Fibroblast of mammary gland (primary cell): ENCODE data around the gene UBE2E1.
"Not testable (repeated sequence)": the region's sequence is repeated elsewhere in the genome, so short reads cannot be mapped to it uniquely, and the experiment has no call there.

Experiments used
- DNase-seq: peaks from one replicate; pipeline ENCODE4 v3.0.0-alpha.2; 2010; ENCODE audit warnings: low read depth
- H3K4me3 ChIP-seq: 2 replicates; pipeline ENCODE4 v1.5.1; 2011; ENCODE audit warnings: low read depth, mild to moderate bottlenecking, low read length, moderate library complexity; ENCODE audit not compliant: control insufficient read depth
- TF ChIP-seq, protein P1 (sequence below): conservative IDR thresholded peaks from 2 replicates; pipeline ENCODE4 v1.5.1; 2011; ENCODE audit warnings: low read depth, low read length, inconsistent platforms; ENCODE audit not compliant: control insufficient read depth, insufficient read depth

The UBE2E1 gene

DNA sequence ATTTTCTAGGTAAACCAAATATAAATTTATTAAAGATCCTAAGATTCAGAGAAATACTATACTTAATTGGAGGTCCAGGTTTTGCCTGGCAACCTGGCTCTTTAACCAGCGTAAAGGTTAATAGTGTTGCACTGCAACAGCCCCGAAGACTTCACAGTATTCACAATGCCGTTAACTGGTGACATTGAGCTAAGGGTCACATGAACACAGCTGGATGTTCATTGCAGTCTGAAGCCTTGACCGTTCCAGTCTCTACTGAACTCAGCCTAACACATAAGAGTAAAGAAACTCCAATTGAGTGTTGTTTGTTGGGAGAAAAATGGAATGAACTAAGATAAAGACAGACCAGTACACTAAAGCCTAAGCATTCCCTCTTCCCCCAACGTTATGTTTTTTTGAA is 84.2 kb downstream of the UBE2E1 start:
- no peak overlapping the region for H3K4me3 ChIP-seq
- TF ChIP-seq, protein P1, sequence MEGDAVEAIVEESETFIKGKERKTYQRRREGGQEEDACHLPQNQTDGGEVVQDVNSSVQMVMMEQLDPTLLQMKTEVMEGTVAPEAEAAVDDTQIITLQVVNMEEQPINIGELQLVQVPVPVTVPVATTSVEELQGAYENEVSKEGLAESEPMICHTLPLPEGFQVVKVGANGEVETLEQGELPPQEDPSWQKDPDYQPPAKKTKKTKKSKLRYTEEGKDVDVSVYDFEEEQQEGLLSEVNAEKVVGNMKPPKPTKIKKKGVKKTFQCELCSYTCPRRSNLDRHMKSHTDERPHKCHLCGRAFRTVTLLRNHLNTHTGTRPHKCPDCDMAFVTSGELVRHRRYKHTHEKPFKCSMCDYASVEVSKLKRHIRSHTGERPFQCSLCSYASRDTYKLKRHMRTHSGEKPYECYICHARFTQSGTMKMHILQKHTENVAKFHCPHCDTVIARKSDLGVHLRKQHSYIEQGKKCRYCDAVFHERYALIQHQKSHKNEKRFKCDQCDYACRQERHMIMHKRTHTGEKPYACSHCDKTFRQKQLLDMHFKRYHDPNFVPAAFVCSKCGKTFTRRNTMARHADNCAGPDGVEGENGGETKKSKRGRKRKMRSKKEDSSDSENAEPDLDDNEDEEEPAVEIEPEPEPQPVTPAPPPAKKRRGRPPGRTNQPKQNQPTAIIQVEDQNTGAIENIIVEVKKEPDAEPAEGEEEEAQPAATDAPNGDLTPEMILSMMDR: no peak
- no peak for DNase-seq

- no peak overlapping the region for H3K4me3 ChIP-seq
- TF ChIP-seq, protein P1: no peak
- no peak for DNase-seq
Observed at GRCh38 chr3:23894254-23895061, 88.7 kb downstream of the UBE2E1 start.

- no peak for DNase-seq
- TF ChIP-seq, protein P1: no peak
- H3K4me3 ChIP-seq: no peak overlapping the region
Observed at GRCh38 chr3:23895181-23895580, 89.4 kb downstream of the UBE2E1 start.

DNA sequence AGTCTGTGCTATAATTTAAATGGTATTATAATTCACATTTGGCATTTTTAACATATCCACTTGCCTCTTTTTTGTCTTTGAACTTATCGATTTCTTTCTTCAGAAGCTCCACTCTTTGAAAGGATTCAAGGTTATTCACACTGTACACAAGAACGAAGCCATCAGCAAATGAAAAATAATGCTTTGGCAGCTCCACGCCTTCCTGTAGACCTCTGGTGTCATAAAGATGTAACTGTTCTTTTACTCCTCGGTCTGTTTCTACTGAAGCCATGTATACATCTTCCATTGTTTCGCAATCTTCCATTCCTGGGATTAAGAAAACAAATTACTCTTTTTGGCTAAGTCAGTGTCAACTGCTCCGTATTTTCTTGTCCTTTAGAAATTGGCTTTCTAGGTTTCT is 95.0 kb downstream of the UBE2E1 start:
- TF ChIP-seq, protein P1: peak; percentile 17
- H3K4me3 ChIP-seq: no peak overlapping the region
- peak; percentile 61 for DNase-seq

DNA sequence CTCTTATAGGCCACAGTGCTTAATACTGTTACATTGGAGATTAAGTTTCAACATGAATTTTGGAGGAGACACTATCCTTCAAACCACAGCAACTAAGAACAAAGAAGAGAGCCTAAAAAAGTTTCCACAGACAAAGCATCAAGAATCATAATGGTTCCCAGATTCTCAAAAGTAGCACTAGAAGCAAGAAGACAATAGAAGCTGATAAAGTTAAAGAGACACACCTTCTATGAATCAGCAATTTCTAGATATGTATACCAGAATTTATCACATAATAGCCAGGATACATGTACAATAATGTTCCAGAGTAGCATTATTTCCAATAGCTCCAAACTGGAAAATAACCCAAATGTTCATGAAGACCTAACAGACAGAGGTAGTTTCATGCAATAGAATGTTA is 98.8 kb downstream of the UBE2E1 start:
- TF ChIP-seq, protein P1: no peak
- no peak overlapping the region for H3K4me3 ChIP-seq
- DNase-seq: no peak

DNA sequence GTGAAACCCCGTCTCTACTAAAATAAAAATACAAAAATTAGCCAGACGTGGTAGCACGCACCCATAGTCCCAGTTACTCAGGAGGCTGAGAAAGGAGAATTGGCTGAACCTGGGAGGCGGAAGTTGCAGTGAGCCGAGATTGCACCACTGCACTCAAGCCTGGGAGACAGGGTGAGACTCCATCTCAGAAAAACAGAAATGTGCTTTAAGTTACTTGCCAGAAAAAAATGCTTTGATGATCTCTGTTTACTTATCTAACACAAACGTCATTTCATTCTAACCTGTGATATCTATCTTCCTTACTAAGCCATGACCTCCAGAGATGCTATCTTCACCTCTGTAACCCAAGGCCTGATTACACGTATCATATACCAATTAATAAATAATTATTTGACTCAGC is 103.6 kb downstream of the UBE2E1 start:
- no peak for DNase-seq
- TF ChIP-seq, protein P1: no peak
- H3K4me3 ChIP-seq: no peak overlapping the region

DNA sequence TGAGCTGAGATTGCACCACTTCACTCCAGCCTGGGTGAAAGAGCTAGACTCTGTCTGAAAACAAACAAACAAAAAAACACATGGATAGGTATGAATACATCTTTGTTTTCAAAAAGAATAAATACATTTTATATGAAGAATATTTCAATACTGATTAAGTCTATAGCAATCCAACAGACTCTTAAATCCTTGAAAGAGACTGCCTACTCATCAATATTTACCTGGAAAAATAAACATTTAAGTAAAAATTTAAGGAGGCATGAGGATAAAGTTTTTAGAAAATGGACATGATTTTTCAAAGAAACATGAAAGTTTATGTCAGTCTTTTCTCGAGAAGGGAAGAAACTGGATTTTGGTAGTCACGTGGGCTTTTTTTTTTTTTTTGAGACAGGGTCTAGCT is 105.6 kb downstream of the UBE2E1 start:
- H3K4me3 ChIP-seq: no peak overlapping the region
- DNase-seq: no peak
- TF ChIP-seq, protein P1: no peak

DNA sequence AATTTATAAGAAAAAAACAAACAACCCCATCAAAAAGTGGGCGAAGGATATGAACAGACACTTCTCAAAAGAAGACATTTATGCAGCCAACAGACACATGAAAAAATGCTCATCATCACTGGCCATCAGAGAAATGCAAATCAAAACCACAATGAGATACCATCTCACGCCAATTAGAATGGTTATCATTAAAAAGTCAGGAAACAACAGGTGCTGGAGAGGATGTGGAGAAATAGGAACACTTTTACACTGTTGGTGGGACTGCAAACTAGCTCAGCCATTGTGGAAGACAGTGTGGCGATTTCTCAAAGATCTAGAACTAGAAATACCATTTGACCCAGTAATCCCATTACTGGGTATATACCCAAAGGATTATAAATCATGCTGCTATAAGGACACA is 106.6 kb downstream of the UBE2E1 start:
- H3K4me3 ChIP-seq, DNase-seq: not testable (repeated sequence)
